ENCODE data around the gene GIT1.
A peak's percentile ranks its signal among the peaks of the same experiment; 100 is the strongest.

Gene GIT1

GRCh38 chr17:29616300-29617048 is 27.0 kb upstream of the GIT1 start:
- no peak for DNase-seq (ENCODE audit: low spot score)

DNA sequence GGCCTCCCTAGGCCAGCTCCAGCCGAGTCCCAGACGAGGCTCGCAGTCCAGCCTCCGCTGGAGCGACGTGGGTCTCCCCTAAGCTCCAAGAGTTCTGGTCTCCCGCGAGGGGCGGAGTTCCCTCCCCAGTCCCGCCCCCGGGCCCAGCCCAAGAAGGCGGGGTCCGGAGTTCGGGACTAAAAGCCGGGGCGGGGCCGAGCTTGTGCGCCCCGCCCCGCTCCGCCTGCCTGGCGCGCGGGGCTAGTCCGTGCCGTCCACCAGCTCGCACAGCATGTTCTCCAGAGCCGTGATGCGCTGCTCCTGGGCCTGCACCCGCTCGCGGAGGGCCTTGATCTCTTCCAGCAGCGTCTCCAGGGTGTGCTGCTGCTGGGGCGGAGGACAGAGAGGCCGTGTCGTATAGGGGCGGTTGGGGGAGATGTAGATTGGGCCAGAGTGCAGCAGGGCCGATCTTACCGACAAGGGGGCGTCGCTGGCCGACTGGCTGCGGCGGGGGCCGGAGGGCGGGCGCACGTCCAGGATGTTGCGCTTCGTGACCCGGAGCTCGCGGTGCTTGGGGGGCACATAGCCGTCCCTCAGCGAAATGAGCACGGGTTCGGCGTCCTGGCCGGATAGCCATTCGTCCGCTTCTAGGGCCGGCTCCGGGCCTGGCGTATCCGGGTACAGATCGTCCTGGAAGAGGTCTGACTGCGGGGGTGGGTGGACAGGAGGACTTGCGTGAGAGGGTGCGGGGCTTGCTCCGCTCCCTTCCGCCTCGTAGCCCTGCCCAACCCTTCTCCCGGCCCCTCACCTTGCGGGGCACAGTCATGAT is 26.2 kb upstream of the GIT1 start:
- peak; percentile 86 for DNase-seq (ENCODE audit: low spot score)

GRCh38 chr17:29615048-29615385 is 25.6 kb upstream of the GIT1 start:
- DNase-seq (ENCODE audit: low spot score): peak; percentile 64

GRCh38 chr17:29614349-29615047 is 25.1 kb upstream of the GIT1 start:
- DNase-seq (ENCODE audit: low spot score): no peak

DNA sequence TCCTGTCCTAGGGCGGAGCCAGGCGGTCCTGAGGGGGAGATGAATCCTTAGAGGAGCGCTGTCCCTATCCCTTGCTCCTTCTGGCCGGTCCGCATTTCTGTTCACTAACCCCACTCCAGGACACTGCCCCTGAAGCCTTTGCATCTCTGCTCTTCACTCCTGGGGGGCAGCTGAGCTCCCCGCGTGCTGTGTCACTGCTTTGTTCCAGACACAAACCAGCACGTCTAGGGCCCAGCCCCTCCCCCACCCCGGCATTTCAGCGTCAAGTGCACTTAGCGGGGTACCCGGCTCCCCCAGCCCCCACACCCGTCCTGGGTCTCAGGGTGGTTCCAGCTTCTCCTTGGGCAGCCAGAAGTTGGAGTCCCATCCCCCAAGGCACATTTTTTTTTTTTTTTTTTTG is 24.4 kb upstream of the GIT1 start:
- DNase-seq (ENCODE audit: low spot score): no peak

GRCh38 chr17:29613352-29613837 is 23.9 kb upstream of the GIT1 start:
- DNase-seq (ENCODE audit: low spot score): peak; percentile 85

GRCh38 chr17:29612404-29613280 is 23.2 kb upstream of the GIT1 start:
- no peak for DNase-seq (ENCODE audit: low spot score)

DNA sequence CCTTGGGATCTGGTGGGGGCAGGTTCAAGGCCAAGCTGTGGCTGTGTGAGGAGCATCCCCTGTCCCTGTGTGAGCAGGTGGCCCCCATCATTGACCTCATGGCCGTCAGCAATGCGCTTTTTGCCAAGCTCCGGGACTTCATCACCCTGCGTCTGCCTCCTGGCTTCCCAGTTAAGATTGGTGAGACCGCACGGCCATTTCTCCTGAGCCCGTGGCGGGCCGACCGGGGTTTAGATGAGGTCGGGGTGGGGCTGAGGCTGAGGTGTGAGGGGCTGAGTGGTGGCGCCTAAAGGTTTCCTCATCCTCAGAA is 22.6 kb upstream of the GIT1 start:
- DNase-seq (ENCODE audit: low spot score): no peak

- DNase-seq (ENCODE audit: low spot score): no peak
Observed at GRCh38 chr17:29611351-29612093, 22.1 kb upstream of the GIT1 start.

GRCh38 chr17:29610395-29610794 is 20.9 kb upstream of the GIT1 start:
- no peak for DNase-seq (ENCODE audit: low spot score)

DNA sequence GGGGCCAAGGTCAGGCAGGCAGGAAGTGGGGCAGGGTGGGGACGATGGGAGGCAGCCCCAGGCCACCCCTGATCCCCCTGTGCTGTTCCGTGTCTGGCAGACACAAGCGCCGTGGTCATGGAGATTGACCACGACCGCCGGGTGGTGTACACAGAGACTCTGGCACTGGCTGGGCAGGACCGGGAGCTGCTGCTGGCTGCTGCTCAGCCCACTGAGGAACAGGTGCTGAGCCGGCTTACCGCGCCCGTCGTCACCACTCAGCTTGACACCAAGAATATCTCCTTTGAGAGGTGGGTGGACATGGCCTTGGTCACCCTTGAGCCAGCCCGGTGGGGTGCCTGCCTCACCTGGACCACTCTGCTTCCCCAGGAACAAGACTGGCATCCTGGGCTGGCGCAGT is 19.5 kb upstream of the GIT1 start:
- no peak for DNase-seq (ENCODE audit: low spot score)

DNA sequence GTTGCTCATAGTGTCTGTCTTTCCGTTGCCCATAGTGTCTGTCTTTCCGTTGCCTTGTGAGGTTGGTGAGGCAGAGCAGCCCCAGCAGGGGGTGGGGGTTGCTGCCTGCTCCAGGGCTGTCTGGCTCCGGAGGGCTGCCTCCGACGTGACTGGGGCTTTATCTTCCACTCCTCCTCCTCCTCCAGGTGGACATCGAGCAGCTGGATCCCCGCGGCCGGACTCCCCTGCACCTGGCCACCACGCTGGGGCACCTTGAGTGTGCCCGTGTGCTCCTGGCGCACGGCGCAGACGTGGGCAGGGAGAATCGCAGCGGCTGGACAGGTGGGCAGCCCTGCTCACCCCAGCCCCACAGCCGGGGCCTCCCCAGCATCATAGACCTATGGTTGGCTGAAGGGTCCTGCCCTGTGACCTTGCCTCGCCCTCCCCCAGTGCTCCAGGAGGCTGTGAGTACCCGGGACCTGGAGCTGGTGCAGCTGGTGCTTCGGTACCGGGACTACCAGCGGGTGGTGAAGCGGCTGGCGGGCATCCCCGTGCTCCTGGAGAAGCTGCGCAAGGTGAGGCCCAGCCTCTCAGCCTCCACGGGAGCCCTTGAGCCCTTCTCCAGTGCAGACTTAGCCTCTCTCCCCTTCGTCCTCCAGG is 18.2 kb upstream of the GIT1 start:
- no peak for DNase-seq (ENCODE audit: low spot score)

GRCh38 chr17:29603109-29603674 is 13.7 kb upstream of the GIT1 start:
- no peak for DNase-seq (ENCODE audit: low spot score)

DNA sequence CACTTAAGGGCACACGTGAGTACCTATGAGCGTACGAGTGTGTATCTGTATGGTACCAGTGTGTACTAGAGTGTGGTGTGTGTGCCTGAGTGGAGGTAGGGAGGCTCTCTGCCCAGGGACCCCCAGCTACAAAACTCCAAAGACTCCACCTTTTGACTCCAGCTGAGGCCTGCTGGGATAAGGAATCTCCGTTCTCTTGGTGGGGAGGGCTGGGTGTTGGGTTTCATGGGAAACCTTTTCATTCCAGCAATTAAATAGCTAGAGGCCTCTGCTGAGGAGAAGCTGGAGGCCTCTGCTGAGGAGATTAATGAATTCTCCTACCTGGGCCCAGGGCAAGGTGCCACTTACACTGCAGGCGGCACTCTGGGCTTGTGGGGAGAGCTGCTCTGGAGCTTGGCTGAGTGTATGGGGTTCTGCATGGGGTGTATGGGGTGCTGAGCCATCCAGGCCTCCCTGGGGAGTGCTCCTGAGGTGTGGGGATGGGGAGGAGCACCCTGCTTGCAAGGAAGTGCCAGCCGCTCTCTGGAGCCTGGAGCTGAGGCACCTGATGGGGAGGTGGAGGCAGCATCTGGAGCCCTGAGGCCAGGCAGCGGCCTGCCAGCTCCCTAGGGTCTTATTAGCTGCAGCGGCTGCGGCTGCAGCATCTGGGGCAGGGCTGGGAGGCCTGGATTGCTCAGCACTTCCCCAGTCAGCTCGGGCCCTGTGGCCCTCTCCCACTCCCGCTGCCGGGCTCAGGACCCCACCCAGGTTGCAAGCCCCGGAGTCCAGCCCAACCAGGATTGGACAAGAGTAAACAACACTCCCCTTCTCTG is 8.1 kb upstream of the GIT1 start:
- no peak for DNase-seq (ENCODE audit: low spot score)

DNA sequence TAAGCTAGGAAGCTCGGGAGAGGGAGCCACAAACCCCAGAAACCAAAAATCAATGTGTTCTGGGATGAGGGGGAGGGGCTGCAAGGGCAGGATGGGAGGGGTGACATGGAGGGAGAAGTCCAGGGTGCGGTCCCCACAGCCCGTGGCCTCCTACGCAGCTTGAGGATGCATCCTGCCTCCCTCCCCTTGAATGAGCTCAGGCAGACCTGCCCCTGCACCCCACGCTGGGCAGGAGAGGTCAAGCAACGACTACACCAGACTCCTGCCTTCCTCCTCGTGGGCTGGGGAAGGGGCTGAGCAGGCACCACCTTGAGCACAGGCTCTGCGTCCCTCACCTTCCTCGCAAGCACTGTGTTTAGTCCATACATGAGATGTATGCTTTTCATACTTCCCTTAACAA is 7.4 kb upstream of the GIT1 start:
- no peak for DNase-seq (ENCODE audit: low spot score)

GRCh38 chr17:29595943-29596774 is 6.7 kb upstream of the GIT1 start:
- no peak for DNase-seq (ENCODE audit: low spot score)

DNA sequence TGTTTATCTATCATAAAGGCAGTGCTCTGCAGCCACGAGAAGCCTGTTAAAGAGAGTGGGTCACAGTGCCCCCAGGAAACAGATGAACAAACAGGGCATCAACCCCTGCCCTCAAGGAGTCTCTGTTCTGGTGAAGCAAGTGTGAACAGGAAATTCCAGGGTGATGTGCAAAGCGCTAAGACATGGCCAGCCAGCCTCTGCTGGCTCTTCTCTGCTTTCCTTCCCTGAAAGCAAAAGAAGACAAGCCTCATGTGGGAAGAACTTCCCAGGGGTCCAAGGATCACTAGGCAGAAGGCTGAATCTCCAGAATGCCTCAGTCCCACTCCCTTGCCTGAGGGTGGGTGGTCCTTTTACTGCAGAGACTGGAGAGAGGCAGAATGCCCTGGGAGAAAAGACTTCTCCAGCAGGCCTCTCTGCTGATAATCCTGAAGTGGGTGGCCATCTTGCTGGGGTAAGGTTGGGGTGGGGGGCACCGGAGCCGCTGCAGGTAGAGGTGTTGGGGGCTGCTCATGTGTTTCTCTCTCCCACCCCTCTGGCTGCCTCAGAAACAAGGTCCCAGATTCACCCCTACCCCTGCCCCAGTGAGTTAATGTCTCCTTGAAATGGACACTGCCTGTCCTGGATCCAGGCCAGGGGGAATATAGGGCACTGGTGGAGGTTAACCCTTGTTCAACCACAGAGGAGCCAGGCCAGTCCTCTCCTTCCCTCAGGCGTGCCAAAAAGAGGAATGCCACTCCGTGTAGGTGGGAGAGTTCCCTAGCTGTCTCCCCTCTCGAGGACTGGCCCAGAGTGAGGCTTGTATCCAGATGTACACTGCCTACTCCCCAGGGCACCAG is 5.9 kb upstream of the GIT1 start:
- DNase-seq (ENCODE audit: low spot score): no peak
